GM12878 (cell line): ENCODE measurements around the gene SUSD1. TPM values are rescaled to one million over a fixed set of nuclear protein-coding genes. Genes with fewer than 3 reads are reported as not detected.

ENCODE experiments used
- CREB1 ChIP-seq: IDR thresholded peaks from 2 replicates; pipeline ENCODE4 v1.6.1; 2012; ENCODE audit warnings: low read depth, mild to moderate bottlenecking, inconsistent platforms
- HDAC2 ChIP-seq: fragments of 200-600 bp; sonication (generic); IDR thresholded peaks from 2 replicates; pipeline ENCODE4 v1.6.1; 2017
- polyA plus RNA-seq, 11 experiments: library from polyadenylated mRNA; depleted of rRNA in 4 of 11; unstranded in 6 of 11; stranded (reverse) in 5 of 11; fragments of >200 nt; fragmentation: Nextera tagmentation in 4 of 11; fragmentation: Illumina TruSeq in 1 of 11; extraction: Ambion mirVana in 4 of 11; extraction: Trizol in 1 of 11; gene quantifications; 1 replicate in 1 of 11; 2 replicates in 10 of 11; pipeline versions ENCODE4 v1.2.1 to v1.2.3, GENCODE V29; 2011 to 2016; ENCODE audit warnings: inconsistent platforms in 2 of 11, missing spikeins in 2 of 11, low read depth in 1 of 11
- total RNA-seq, 4 experiments: library from RNA; depleted of rRNA in 3 of 4; stranded (reverse); fragments of >200 nt in 3 of 4; fragmentation: Illumina TruSeq in 1 of 4; extraction: Trizol in 1 of 4; gene quantifications; 2 replicates each; pipeline versions ENCODE4 v1.2.1 to v1.2.3, GENCODE V29; 2013 to 2021
- TF ChIP-seq, protein P1 (sequence below): fragments of 450-650 bp; IDR thresholded peaks from 2 replicates; pipeline ENCODE4 v1.6.1; 2017; ENCODE audit warnings: low read depth, mild to moderate bottlenecking, moderate library complexity
- TF ChIP-seq, protein P2 (sequence below): fragments of 450-650 bp; IDR thresholded peaks from 2 replicates; pipeline ENCODE4 v1.6.1; 2018; ENCODE audit warnings: mild to moderate bottlenecking, low read depth, moderate library complexity; ENCODE audit not compliant: partially characterized antibody
- TF ChIP-seq, protein P3 (sequence below): IDR thresholded peaks from 2 replicates; pipeline ENCODE4 v1.6.1; 2012; ENCODE audit warnings: low read length, inconsistent platforms

SUSD1 gene
- total and polyA plus RNA-seq, 10 of the 15 experiments (the other 5 are each of a cell fraction or from before 2014, with no cell fraction given) = 6.7 to 20.8 (median 13.2) TPM

GRCh38 chr9:112020680-112021596, 154.2 kb downstream of the SUSD1 start (continued):
- TF ChIP-seq, protein P1, sequence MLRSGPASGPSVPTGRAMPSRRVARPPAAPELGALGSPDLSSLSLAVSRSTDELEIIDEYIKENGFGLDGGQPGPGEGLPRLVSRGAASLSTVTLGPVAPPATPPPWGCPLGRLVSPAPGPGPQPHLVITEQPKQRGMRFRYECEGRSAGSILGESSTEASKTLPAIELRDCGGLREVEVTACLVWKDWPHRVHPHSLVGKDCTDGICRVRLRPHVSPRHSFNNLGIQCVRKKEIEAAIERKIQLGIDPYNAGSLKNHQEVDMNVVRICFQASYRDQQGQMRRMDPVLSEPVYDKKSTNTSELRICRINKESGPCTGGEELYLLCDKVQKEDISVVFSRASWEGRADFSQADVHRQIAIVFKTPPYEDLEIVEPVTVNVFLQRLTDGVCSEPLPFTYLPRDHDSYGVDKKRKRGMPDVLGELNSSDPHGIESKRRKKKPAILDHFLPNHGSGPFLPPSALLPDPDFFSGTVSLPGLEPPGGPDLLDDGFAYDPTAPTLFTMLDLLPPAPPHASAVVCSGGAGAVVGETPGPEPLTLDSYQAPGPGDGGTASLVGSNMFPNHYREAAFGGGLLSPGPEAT = peak; percentile 80
- TF ChIP-seq, protein P2, sequence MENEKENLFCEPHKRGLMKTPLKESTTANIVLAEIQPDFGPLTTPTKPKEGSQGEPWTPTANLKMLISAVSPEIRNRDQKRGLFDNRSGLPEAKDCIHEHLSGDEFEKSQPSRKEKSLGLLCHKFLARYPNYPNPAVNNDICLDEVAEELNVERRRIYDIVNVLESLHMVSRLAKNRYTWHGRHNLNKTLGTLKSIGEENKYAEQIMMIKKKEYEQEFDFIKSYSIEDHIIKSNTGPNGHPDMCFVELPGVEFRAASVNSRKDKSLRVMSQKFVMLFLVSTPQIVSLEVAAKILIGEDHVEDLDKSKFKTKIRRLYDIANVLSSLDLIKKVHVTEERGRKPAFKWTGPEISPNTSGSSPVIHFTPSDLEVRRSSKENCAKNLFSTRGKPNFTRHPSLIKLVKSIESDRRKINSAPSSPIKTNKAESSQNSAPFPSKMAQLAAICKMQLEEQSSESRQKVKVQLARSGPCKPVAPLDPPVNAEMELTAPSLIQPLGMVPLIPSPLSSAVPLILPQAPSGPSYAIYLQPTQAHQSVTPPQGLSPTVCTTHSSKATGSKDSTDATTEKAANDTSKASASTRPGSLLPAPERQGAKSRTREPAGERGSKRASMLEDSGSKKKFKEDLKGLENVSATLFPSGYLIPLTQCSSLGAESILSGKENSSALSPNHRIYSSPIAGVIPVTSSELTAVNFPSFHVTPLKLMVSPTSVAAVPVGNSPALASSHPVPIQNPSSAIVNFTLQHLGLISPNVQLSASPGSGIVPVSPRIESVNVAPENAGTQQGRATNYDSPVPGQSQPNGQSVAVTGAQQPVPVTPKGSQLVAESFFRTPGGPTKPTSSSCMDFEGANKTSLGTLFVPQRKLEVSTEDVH = no peak
- TF ChIP-seq, protein P3, sequence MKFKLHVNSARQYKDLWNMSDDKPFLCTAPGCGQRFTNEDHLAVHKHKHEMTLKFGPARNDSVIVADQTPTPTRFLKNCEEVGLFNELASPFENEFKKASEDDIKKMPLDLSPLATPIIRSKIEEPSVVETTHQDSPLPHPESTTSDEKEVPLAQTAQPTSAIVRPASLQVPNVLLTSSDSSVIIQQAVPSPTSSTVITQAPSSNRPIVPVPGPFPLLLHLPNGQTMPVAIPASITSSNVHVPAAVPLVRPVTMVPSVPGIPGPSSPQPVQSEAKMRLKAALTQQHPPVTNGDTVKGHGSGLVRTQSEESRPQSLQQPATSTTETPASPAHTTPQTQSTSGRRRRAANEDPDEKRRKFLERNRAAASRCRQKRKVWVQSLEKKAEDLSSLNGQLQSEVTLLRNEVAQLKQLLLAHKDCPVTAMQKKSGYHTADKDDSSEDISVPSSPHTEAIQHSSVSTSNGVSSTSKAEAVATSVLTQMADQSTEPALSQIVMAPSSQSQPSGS = peak; percentile 69; the same call in 1 of the 2 replicates
- TF ChIP-seq HDAC2 (no peak), CREB1 (0 out of 2 replicates have a peak, but pooled peaks have one; percentile 14)
